ENCODE measurements around the gene CLPTM1L.
"Not testable (repeated sequence)": the region's sequence is repeated elsewhere in the genome, so short reads cannot be mapped to it uniquely, and the experiment has no call there.

The CLPTM1L gene

DNA sequence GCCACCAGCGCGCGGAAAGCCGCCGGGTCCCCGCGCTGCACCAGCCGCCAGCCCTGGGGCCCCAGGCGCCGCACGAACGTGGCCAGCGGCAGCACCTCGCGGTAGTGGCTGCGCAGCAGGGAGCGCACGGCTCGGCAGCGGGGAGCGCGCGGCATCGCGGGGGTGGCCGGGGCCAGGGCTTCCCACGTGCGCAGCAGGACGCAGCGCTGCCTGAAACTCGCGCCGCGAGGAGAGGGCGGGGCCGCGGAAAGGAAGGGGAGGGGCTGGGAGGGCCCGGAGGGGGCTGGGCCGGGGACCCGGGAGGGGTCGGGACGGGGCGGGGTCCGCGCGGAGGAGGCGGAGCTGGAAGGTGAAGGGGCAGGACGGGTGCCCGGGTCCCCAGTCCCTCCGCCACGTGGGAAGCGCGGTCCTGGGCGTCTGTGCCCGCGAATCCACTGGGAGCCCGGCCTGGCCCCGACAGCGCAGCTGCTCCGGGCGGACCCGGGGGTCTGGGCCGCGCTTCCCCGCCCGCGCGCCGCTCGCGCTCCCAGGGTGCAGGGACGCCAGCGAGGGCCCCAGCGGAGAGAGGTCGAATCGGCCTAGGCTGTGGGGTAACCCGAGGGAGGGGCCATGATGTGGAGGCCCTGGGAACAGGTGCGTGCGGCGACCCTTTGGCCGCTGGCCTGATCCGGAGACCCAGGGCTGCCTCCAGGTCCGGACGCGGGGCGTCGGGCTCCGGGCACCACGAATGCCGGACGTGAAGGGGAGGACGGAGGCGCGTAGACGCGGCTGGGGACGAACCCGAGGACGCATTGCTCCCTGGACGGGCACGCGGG, 49.9 kb downstream of the CLPTM1L start, which contains the start of gene TERT:
Gene TERT, minus strand, starts transcription at position 234 of the 815 bp plus-strand sequence. Its CDS starts 79 bp downstream, at position 155.
- in situ Hi-C loops (cut with MboI; ENCODE audit: low sequenced_read_pairs), result no loop called here

DNA sequence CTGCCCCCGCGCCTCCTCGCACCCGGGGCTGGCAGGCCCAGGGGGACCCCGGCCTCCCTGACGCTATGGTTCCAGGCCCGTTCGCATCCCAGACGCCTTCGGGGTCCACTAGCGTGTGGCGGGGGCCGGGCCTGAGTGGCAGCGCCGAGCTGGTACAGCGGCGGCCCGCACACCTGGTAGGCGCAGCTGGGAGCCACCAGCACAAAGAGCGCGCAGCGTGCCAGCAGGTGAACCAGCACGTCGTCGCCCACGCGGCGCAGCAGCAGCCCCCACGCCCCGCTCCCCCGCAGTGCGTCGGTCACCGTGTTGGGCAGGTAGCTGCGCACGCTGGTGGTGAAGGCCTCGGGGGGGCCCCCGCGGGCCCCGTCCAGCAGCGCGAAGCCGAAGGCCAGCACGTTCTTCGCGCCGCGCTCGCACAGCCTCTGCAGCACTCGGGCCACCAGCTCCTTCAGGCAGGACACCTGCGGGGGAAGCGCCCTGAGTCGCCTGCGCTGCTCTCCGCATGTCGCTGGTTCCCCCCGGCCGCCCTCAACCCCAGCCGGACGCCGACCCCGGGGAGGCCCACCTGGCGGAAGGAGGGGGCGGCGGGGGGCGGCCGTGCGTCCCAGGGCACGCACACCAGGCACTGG, 50.6 kb downstream of the CLPTM1L start:
- in situ Hi-C loops (cut with MboI; ENCODE audit: low sequenced_read_pairs), result no loop called here

DNA sequence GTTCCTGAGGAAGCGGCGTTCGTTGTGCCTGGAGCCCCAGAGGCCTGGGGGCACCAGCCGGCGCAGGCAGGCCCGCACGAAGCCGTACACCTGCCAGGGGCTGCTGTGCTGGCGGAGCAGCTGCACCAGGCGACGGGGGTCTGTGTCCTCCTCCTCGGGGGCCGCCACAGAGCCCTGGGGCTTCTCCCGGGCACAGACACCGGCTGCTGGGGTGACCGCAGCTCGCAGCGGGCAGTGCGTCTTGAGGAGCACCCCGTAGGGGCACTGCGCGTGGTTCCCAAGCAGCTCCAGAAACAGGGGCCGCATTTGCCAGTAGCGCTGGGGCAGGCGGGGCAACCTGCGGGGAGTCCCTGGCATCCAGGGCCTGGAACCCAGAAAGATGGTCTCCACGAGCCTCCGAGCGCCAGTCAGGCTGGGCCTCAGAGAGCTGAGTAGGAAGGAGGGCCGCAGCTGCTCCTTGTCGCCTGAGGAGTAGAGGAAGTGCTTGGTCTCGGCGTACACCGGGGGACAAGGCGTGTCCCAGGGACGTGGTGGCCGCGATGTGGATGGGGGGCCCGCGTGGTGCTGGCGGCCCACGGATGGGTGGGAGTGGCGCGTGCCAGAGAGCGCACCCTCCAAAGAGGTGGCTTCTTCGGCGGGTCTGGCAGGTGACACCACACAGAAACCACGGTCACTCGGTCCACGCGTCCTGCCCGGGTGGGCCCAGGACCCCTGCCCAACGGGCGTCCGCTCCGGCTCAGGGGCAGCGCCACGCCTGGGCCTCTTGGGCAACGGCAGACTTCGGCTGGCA, 51.3 kb downstream of the CLPTM1L start:
- in situ Hi-C loops (cut with MboI; ENCODE audit: low sequenced_read_pairs), result no loop called here

DNA sequence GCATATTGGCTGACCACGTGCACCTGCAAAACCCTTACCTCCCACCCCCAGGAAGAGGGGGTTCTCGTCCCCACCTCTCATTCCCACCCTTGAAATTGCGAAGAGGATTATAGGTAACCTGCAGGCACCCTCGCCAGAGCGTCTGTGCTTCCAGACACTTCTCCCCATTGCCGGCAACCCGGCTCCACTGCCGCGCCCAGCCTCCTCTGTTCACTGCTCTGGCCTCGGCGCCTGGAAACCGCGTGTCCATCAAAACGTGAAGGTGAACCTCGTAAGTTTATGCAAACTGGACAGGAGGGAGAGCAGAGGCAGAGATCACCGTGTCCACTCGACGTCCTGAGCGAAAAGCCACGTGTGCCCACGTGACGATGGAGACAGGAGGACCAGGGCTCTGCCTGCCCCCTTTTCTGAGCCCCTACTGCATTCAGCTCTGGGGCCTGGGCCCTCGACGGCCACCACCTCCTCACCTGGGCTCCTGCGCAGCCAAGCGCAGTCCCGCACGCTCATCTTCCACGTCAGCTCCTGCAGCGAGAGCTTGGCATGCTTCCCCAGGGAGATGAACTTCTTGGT, 52.0 kb downstream of the CLPTM1L start:
- in situ Hi-C loops (cut with MboI; ENCODE audit: low sequenced_read_pairs), result no loop called here

DNA sequence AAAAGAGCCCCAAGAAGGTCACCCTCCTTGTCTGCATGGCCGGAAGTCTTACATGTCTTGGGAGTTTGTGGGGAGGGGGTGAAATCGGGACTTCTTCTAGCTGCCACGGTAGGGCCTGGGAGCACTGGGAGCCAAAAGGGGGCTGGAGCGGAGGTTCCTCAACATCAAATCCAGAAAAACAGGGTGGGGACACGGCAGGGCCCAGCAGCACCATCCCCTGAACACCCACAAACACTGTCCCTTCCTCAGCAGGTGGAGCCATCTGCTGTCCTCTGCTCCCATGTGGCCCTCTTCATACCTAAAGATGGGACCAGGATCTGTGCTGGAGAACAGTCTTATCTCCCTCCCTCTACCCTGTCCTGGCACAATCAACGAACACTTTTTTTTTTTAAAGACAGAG, 52.8 kb downstream of the CLPTM1L start:
- in situ Hi-C loops (cut with MboI; ENCODE audit: low sequenced_read_pairs), result no loop called here

DNA sequence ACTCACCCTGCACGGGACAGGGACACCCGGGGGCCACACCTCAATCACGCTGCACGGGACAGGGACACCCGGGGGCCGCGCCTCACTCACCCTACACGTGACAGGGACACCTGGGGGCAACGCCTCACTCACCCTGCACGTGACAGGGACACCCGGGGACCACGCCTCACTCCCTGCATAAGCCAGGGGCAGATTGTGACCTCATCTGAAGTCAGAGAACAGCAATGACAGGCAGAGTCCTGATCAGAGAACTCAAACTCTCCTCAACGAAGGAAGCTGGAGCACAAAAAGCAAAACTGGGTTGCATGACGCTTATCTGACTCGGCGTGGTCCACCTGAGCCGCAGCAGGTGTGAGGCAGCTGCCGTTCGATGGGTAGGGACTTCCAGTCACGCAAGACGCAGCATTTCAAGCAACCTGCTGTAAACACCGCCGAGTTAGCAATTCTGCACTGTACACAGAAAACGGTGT, 53.3 kb downstream of the CLPTM1L start:
- in situ Hi-C loops (cut with MboI; ENCODE audit: low sequenced_read_pairs), result no loop called here

DNA sequence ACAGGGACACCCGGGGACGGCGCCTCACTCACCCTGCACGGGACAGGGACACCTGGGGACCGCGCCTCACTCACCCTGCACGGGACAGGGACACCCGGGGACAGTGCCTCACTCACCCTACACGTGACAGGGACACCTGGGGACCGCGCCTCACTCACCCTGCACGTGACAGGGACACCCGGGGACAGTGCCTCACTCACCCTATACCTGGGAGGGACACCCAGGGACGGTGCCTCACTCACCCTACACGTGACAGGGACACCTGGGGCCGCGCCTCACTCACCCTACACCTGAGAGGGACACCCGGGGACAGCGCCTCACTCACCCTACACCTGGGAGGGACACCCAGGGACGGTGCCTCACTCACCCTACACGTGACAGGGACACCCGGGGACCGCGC, 53.9 kb downstream of the CLPTM1L start:
- in situ Hi-C loops (cut with MboI; ENCODE audit: low sequenced_read_pairs), result not testable (repeated sequence)

DNA sequence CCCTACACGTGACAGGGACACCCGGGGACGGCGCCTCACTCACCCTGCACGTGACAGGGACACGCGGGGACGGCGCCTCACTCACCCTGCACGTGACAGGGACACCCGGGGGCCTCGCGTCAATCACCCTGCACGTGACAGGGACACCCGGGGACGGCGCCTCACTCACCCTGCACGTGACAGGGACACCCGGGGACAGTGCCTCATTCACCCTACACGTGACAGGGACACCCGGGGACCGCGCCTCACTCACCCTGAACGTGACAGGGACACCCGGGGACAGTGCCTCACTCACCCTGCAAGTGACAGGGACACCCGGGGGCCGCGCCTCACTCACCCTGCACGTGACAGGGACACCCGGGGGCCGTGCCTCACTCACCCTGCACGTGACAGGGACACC, 55.3 kb downstream of the CLPTM1L start:
- in situ Hi-C loops (cut with MboI; ENCODE audit: low sequenced_read_pairs), result not testable (repeated sequence)

DNA sequence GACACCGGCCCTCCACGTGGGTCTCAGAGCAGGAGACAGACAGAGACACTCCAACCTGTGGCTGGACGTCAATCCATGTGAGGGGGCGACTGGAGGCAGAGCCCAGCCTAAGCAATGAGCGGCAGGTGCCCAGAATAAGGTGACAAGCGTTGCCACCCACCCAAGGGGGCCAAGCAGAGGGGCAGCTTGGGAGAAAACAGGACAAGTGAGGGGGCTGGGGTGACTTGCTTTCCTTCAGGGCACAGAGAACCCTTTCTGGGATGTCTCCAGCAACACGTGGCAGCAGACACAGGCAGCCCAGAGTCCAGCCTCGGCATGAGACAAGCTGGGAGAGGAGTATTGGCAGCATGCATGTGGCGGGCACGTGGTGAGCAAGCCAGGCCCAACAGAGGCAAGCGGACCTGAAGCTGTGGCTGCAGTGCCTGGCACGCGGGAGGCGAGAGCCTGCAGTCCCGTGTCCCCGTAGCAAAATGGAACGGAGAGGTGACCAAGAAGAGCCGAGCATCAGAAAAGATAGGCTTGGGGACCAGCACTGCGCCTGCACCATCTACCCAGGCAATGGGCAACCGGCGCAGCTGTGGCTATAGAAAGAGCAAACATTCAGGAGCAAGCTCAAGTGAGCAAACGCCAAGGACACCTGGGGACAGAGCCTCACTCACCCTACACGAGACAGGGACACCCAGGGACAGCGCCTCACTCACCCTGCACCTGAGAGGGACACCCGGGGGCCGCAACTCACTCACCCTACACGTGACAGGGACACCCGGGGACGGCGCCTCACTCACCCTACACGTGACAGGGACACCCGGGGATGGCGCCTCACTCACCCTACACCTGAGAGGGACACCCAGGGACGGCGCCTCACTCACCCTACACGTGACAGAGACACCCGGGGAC, 56.2 kb downstream of the CLPTM1L start:
- in situ Hi-C loops (cut with MboI; ENCODE audit: low sequenced_read_pairs), result no loop called here

DNA sequence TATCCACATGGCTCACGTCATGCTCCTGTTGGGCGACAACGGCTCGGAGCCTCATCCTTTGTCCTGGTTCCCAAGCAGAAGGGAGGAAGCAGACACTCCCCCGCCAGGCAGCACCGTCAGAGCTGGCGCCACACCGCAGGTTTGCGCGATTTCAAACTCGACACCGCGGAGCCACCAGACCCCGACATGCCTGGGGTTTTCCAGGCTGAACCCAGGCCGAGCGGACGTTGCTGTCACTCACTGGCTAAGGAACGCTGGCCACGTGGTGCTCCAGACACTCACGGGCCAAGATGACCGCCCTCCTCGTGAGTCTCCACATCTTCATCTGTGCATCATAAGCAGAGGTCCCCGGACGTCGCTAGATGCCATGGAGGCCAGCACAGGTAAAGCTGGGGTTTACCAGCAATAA, 59.0 kb downstream of the CLPTM1L start:
- in situ Hi-C loops (cut with MboI; ENCODE audit: low sequenced_read_pairs), result no loop called here

DNA sequence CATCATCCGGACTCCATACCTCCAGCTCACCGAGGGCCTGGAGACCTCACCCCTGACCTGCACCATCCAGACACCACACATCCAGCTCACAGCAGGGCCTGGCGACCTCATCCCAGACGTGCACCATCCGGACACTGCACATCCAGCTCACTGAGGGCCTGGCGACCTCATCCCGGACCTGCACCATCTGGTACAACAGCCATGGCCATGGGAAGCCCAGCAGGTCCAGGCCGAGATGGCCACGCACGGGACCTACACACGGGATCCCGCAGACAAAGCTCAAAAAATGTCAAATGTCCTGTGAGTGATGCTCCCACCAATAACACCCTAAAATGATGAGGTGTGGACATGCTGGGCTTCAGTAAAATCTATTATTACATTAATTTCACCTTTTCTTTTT, 59.8 kb downstream of the CLPTM1L start:
- in situ Hi-C loops (cut with MboI; ENCODE audit: low sequenced_read_pairs), result no loop called here

DNA sequence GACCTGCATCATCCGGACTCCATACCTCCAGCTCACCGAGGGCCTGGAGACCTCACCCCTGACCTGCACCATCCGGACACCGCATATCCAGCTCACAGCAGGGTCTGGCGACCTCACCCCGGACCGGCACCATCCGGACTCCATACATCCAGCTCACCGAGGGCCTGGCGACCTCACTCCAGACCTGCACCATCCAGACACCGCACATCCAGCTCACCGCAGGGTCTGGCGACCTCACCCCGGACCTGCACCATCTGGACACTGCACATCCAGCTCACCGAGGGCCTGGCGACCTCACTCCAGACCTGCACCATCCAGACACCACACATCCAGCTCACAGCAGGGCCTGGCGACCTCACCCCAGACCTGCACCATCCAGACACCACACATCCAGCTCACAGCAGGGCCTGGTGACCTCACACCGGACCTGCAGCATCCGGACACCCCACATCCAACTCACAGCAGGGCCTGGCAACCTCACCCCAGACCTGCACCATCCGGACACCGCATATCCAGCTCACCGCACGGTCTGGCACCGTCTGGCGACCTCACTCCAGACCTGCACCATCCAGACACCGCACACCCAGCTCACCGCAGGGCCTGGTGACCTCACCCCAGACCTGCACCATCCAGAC, 60.4 kb downstream of the CLPTM1L start:
- in situ Hi-C loops (cut with MboI; ENCODE audit: low sequenced_read_pairs), result not testable (repeated sequence)

DNA sequence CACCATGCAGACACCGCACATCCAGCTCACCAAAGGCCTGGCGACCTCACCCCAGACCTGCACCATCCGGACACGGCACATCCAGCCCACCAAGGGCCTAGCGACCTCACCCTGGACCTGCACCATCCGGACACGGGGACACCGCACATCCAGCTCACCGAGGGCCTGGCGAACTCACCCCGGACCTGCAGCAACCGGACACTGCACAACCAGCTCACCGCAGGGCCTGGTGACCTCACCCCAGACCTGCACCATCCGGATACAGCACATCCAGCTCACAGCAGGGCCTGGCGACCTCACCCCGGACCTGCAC, 61.2 kb downstream of the CLPTM1L start:
- in situ Hi-C loops (cut with MboI; ENCODE audit: low sequenced_read_pairs), result not testable (repeated sequence)

DNA sequence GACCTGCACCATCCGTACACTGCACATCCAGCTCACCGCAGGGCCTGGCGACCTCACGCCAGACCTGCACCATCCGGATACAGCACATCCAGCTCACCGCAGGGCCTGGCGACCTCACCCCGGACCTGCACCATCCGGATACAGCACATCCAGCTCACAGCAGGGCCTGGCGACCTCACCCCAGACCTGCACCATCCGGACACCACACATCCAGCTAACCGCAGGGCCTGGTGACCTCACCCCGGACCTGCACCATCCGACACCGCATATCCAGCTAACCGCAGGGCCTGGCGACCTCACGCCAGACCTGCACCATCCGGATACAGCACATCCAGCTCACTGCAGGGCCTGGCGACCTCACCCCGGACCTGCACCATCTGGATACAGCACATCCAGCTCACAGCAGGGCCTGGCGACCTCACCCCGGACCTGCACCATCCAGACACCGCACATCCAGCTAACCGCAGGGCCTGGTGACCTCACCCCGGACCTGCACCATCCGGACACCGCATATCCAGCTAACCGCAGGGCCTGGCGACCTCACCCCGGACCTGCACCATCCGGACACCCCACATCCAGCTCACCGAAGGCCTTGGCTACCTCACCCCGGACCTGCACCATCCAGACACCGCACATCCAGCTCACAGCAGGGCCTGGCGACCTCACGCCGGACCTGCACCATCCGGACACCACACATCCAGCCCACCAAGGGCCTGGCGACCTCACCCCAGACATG, 61.7 kb downstream of the CLPTM1L start:
- in situ Hi-C loops (cut with MboI; ENCODE audit: low sequenced_read_pairs), result not testable (repeated sequence)

DNA sequence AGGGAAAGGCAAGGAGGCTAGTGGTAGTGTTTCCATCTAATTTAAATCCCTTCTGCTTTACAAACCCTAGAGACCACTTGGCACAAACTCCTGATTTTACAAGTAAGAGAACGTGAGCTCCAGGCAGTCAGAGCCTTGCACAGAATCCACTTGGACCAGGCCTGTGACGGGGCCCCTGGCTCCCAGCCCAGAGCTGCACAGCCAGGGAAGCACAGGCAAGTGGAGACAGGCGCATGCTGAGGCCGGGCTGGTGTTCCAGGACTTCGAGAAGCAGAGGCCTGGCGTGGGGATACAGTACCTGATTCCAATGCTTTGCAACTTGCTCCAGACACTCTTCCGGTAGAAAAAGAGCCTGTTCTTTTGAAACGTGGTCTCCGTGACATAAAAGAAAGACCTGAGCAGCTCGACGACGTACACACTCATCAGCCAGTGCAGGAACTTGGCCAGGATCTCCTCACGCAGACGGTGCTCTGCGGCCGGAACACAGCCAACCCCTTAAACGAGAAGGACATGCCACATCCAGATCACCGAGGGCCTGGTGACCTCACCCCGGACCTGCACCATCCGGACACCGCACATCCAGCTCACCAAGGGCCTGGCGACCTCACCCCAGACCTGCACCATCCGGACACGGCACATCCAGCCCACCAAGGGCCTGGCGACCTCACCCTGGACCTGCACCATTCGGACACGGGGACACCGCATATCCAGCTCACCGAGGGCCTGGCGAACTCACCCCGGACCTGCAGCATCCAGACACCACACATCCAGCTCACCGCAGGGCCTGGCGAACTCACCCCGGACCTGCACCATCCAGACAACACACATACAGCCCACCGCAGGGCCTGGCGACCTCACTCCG, 62.5 kb downstream of the CLPTM1L start:
- in situ Hi-C loops (cut with MboI; ENCODE audit: low sequenced_read_pairs), result no loop called here

DNA sequence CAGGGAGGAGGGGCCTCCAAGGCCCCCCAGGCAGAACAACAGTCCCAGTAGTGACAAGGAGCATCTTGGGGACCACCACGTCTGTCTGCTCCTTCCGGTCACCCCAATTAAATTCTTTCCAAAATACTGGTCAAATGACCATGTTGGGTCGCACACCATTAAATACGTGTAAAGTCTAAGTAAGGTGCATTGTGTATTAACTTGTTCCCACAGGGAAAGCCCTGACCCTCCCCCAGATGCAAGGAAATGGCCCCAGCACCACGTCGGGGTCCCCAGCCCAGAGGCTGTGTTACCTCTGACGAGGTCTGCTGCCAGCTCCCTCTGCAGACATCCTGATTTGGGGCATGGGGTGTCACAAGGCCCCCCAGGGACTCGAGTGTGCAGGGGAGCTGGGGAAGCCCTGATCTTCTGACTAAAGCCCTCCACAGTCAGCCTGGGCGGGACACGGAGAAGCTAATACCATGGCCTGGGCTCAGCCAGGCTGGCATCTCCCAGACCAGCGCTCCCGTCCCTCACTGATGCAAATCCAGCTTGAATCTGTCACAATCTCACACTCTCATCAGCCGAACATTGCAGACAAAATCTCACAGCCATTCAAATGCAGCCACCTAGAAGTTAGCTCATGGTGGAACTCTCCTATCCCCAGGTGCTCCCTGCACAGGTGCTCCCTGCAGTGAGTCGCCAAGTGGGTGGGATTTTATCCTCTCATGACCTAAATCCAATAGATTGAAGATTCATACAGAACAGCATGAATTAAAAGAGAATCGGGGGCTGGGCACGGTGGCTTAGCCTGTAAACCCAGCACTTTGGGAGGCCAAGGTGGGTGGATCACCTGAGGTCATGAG, 63.6 kb downstream of the CLPTM1L start:
- in situ Hi-C loops (cut with MboI; ENCODE audit: low sequenced_read_pairs), result no loop called here

All from hTERT RPE-1 (cell line).